ENCODE results near the gene C17orf67.

DNA sequence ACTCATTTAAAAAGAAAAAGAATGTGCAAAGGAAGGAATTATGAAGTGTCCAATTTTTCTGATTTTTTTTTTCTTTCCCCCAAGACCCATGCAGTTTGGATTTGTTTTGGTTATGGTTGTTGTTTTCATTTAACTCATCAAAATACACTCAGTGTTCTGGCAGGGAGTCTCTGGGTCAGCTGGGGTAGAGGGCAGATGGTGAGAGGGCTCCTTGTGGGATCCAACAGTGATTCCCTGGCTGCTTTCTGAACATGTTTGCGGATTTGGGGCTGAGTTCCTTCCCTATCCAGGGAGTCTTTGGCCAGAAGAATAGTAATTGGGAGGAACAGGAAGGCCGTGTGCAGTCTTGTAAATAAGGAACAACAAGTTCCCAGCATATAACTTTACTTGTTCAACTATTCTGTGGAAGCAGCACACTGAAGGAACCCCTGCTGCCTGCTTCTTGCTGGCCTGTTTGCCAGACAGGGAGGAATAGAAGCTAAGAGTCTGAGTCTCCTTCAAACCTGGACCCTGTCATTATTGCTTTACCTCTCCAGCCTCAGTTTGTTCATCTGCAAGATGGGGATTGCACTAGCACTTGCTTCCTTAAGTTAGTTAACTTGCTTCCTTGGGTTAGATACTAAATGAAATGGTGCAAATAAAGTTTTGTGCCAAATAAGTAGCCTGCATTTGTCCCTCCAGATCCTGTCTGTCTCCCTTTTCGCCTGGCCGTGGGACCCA is 32.1 kb downstream of the C17orf67 start:
- TF ChIP-seq, protein P1, sequence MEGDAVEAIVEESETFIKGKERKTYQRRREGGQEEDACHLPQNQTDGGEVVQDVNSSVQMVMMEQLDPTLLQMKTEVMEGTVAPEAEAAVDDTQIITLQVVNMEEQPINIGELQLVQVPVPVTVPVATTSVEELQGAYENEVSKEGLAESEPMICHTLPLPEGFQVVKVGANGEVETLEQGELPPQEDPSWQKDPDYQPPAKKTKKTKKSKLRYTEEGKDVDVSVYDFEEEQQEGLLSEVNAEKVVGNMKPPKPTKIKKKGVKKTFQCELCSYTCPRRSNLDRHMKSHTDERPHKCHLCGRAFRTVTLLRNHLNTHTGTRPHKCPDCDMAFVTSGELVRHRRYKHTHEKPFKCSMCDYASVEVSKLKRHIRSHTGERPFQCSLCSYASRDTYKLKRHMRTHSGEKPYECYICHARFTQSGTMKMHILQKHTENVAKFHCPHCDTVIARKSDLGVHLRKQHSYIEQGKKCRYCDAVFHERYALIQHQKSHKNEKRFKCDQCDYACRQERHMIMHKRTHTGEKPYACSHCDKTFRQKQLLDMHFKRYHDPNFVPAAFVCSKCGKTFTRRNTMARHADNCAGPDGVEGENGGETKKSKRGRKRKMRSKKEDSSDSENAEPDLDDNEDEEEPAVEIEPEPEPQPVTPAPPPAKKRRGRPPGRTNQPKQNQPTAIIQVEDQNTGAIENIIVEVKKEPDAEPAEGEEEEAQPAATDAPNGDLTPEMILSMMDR (conservative IDR thresholded peaks at IDR 0.05; ENCODE audit: low read depth in 2 of 2) = no peak
- no peak for TF ChIP-seq POLR2AphosphoS5 (IDR thresholded peaks at IDR 0.05; ENCODE audit: low read depth)

Measured in GM23338 (cell line).